H9 (cell line): ENCODE results near the gene RBFOX2. TPM values are rescaled to one million over a fixed set of nuclear protein-coding genes. Genes with fewer than 3 reads are reported as not detected.

Experiments used
- DNase-seq: peaks from one replicate; pipeline ENCODE4 v3.0.0-alpha.2; 2017
- H2AFZ ChIP-seq: one replicate; pipeline ENCODE4 v1.6.1; 2013; ENCODE audit warnings: mild to moderate bottlenecking, low read length, control low read depth, moderate library complexity
- H2AK5ac ChIP-seq: 2 replicates; pipeline ENCODE4 v1.6.1; 2013; ENCODE audit warnings: low read length, control low read depth, mixed read lengths; ENCODE audit not compliant: insufficient read length
- H2BK120ac ChIP-seq: one replicate; pipeline ENCODE4 v1.6.1; 2013; ENCODE audit warnings: low read depth, mild to moderate bottlenecking, low read length, control low read depth, inconsistent platforms; ENCODE audit not compliant: poor library complexity, severe bottlenecking
- H2BK12ac ChIP-seq: 2 replicates; pipeline ENCODE4 v1.6.1; 2013; ENCODE audit warnings: low read length, control low read depth, mixed read lengths, low read depth; ENCODE audit not compliant: insufficient read length
- H2BK15ac ChIP-seq: 2 replicates; pipeline ENCODE4 v1.6.1; 2013; ENCODE audit warnings: low read depth, low read length, control low read depth
- H2BK20ac ChIP-seq: one replicate; pipeline ENCODE4 v1.6.1; 2013; ENCODE audit warnings: low read depth, mild to moderate bottlenecking, low read length, control low read depth, inconsistent platforms; ENCODE audit not compliant: poor library complexity, severe bottlenecking
- H2BK5ac ChIP-seq: 2 replicates; pipeline ENCODE4 v1.6.1; 2013; ENCODE audit warnings: low read length, control low read depth, mixed read lengths; ENCODE audit not compliant: insufficient read length
- H3K14ac ChIP-seq: 2 replicates; pipeline ENCODE4 v1.6.1; 2013; ENCODE audit warnings: low read length, control low read depth; ENCODE audit not compliant: insufficient read depth
- H3K18ac ChIP-seq: 2 replicates; pipeline ENCODE4 v1.6.1; 2013; ENCODE audit warnings: low read depth, mild to moderate bottlenecking, mixed read lengths, low read length, control low read depth; ENCODE audit not compliant: insufficient read length
- H3K23ac ChIP-seq: 2 replicates; pipeline ENCODE4 v1.6.1; 2013; ENCODE audit warnings: low read length, control low read depth, mixed read lengths, low read depth; ENCODE audit not compliant: insufficient read length
- H3K23me2 ChIP-seq: 2 replicates; pipeline ENCODE4 v1.6.1; 2013; ENCODE audit warnings: low read depth, mild to moderate bottlenecking, mixed read lengths, low read length, control low read depth; ENCODE audit not compliant: insufficient read length, poor library complexity, severe bottlenecking
- H3K27ac ChIP-seq: 2 replicates; pipeline ENCODE4 v1.5.1; 2013; ENCODE audit warnings: low read length, control low read depth, mixed read lengths, low read depth; ENCODE audit not compliant: insufficient read length
- H3K27me3 ChIP-seq: 2 replicates; pipeline ENCODE4 v1.6.1; 2013; ENCODE audit warnings: low read length, control low read depth, inconsistent platforms; ENCODE audit not compliant: insufficient read depth
- H3K4ac ChIP-seq: 2 replicates; pipeline ENCODE4 v1.6.1; 2013; ENCODE audit warnings: low read depth, mild to moderate bottlenecking, control low read depth, inconsistent platforms, low read length, moderate library complexity
- H3K4me1 ChIP-seq: 2 replicates; pipeline ENCODE4 v1.6.1; 2013; ENCODE audit warnings: low read length, control low read depth, inconsistent platforms; ENCODE audit not compliant: insufficient read depth
- H3K4me2 ChIP-seq: 2 replicates; pipeline ENCODE4 v1.6.1; 2013; ENCODE audit warnings: low read length, control low read depth, mixed read lengths; ENCODE audit not compliant: insufficient read length, insufficient read depth
- H3K56ac ChIP-seq: 2 replicates; pipeline ENCODE4 v1.6.1; 2013; ENCODE audit warnings: low read depth, mild to moderate bottlenecking, mixed read lengths, low read length, control low read depth; ENCODE audit not compliant: insufficient read length
- H3K79me1 ChIP-seq: 2 replicates; pipeline ENCODE4 v1.6.1; 2013; ENCODE audit warnings: low read depth, mild to moderate bottlenecking, moderate library complexity, low read length, control low read depth, inconsistent platforms; ENCODE audit not compliant: insufficient read depth, poor library complexity, severe bottlenecking
- H3K79me2 ChIP-seq: 2 replicates; pipeline ENCODE4 v1.6.1; 2013; ENCODE audit warnings: low read length, control low read depth, inconsistent platforms; ENCODE audit not compliant: insufficient read depth
- H3K9ac ChIP-seq: 2 replicates; pipeline ENCODE4 v1.6.1; 2013; ENCODE audit warnings: low read length, control low read depth, mixed read lengths; ENCODE audit not compliant: insufficient read length; ENCODE audit errors: extremely low read depth
- H3K9me3 ChIP-seq: one replicate; pipeline ENCODE4 v1.6.1; 2013; ENCODE audit warnings: low read depth, low read length, inconsistent platforms; ENCODE audit not compliant: control insufficient read depth
- H3T11ph ChIP-seq: one replicate; pipeline ENCODE4 v1.6.1; 2013; ENCODE audit warnings: mild to moderate bottlenecking, low read length, control low read depth, inconsistent platforms
- H4K20me1 ChIP-seq: one replicate; pipeline ENCODE4 v1.6.1; 2013; ENCODE audit not compliant: control insufficient read depth, insufficient read length, insufficient read depth
- H4K5ac ChIP-seq: 2 replicates; pipeline ENCODE4 v1.6.1; 2013; ENCODE audit warnings: low read depth, mild to moderate bottlenecking, mixed read lengths, low read length, control low read depth; ENCODE audit not compliant: insufficient read length
- H4K8ac ChIP-seq: replicated peaks from 2 replicates; pipeline ENCODE4 v1.6.1; 2013; ENCODE audit warnings: low read length, control low read depth, mixed read lengths, low read depth; ENCODE audit not compliant: insufficient read length
- H4K91ac ChIP-seq: 2 replicates; pipeline ENCODE4 v1.6.1; 2013; ENCODE audit warnings: low read depth, mild to moderate bottlenecking, moderate library complexity, mixed read lengths, low read length, control low read depth; ENCODE audit not compliant: insufficient read length
- H3K27ac Mint-ChIP-seq, 3 experiments: 2 replicates in 2 of 3; 3 replicates in 1 of 3; pipeline ENCODE4 v1.8.0; 2020 to 2021; ENCODE audit warnings: mixed read lengths in 3 of 3, mild to moderate bottlenecking in 1 of 3, moderate library complexity in 1 of 3
- H3K27me3 Mint-ChIP-seq: 2 replicates; pipeline ENCODE4 v1.8.0; 2021; ENCODE audit warnings: low read depth, mild to moderate bottlenecking, moderate library complexity, mixed read lengths
- H3K36me3 Mint-ChIP-seq, 3 experiments: 2 replicates in 2 of 3; 3 replicates in 1 of 3; pipeline ENCODE4 v1.8.0; 2020 to 2021; ENCODE audit warnings: low read depth in 3 of 3, mixed read lengths in 3 of 3; ENCODE audit not compliant: insufficient read depth in 1 of 3
- H3K4me1 Mint-ChIP-seq, 2 experiments: 2 replicates each; pipeline ENCODE4 v1.8.0; 2020; ENCODE audit warnings: mixed read lengths in 2 of 2
- H3K4me3 Mint-ChIP-seq, 2 experiments: 2 replicates in 1 of 2; 3 replicates in 1 of 2; pipeline ENCODE4 v1.8.0; 2020 to 2021; ENCODE audit warnings: mild to moderate bottlenecking in 2 of 2, mixed read lengths in 2 of 2, moderate library complexity in 1 of 2
- H3K9me3 Mint-ChIP-seq, 2 experiments: 2 replicates in 1 of 2; 3 replicates in 1 of 2; pipeline ENCODE4 v1.8.0; 2020; ENCODE audit warnings: mild to moderate bottlenecking in 2 of 2, mixed read lengths in 2 of 2, moderate library complexity in 1 of 2
- WGBS: extraction: QIAGEN DNeasy Blood & Tissue Kit; methylation state at CpG from one replicate; pipeline ENCODE4 v1.1.7; 2013; ENCODE audit warnings: missing lambda C conversion rate, low lambda C conversion rate, mixed read lengths; ENCODE audit not compliant: insufficient read length; ENCODE audit errors: extremely low coverage; 5-methylcytosine and 5-hydroxymethylcytosine counted together
- total RNA-seq: library from RNA; stranded (reverse); gene quantifications from 2 replicates; pipeline ENCODE4 v1.2.1, GENCODE V29; 2021
- TF ChIP-seq, protein P1 (sequence below): fragments of 200-600 bp; sonication (generic); conservative IDR thresholded peaks from 3 replicates; pipeline ENCODE4 v1.8.0; 2021; ENCODE audit warnings: antibody characterized with exemption, mild to moderate bottlenecking

Gene RBFOX2
- total RNA-seq, 1 experiment from 2014 or later: 84.7 TPM

DNA sequence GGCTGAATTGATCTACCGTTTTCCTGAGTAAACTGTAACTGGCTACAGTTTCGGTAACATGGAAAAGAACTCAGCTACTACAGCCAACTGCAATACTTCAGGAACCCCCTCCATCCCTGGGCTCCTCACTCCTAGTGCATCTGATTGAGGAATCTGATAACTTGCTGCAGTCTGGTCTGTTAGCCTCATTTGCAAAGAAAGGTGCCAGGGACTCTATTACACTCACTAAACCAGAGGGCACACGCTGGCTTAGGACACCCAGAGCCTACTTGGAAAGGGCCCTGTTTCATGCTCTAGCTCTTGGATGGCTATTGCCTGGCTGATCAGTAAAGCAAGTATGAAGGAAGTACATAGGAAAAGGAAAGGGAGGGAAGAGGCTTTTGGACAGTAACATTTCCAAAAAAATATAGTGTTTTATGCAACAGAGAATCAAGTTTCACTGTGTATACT, 288.7 kb downstream of the RBFOX2 start:
- no peak overlapping the region for H2BK12ac ChIP-seq
- H3K23me2 ChIP-seq: no peaks in the 10 kb centered on the region
- H3K4ac ChIP-seq: no peak overlapping the region
- H2BK120ac ChIP-seq: no peak overlapping the region
- no peak overlapping the region for H2AK5ac ChIP-seq
- H3K9me3 ChIP-seq: no peaks in the 10 kb centered on the region
- Mint-ChIP-seq H3K27me3 (no peaks in the 10 kb centered on the region), H3K4me3 (no peak overlapping the region), H3K36me3 (peaks cover 18 to 45% (median 31%) of the 10 kb centered on the region in 3 experiments), H3K4me1 (peaks cover 27 to 46% of the 10 kb centered on the region in 2 experiments), H3K9me3 (no peaks in the 10 kb centered on the region; a peak in 1 of 5 replicates), H3K27ac (no peak overlapping the region; a peak in 1 of 7 replicates)
- no peaks in the 10 kb centered on the region for H3K4me1 ChIP-seq
- no peaks in the 10 kb centered on the region for H3K79me2 ChIP-seq
- H4K20me1 ChIP-seq: no peaks in the 10 kb centered on the region
- H4K8ac ChIP-seq: no peak overlapping the region
- no peak overlapping the region for H3K23ac ChIP-seq
- no peak overlapping the region for H2BK20ac ChIP-seq
- no peak for DNase-seq
- no peak overlapping the region for H3K27ac ChIP-seq
- H3K79me1 ChIP-seq: no peaks in the 10 kb centered on the region
- no peak overlapping the region for H2BK5ac ChIP-seq
- no CpG with 5 or more reads among the region's 3 CpGs for WGBS
- no peak overlapping the region for H2BK15ac ChIP-seq
- H3T11ph ChIP-seq: no peak overlapping the region
- H4K5ac ChIP-seq: no peak overlapping the region
- H4K91ac ChIP-seq: no peak overlapping the region
- H3K56ac ChIP-seq: no peak overlapping the region
- no peak overlapping the region for H3K9ac ChIP-seq
- no peaks in the 10 kb centered on the region; the same call in 1 of the 2 replicates for H3K27me3 ChIP-seq
- no peak overlapping the region for H2AFZ ChIP-seq
- TF ChIP-seq, protein P1, sequence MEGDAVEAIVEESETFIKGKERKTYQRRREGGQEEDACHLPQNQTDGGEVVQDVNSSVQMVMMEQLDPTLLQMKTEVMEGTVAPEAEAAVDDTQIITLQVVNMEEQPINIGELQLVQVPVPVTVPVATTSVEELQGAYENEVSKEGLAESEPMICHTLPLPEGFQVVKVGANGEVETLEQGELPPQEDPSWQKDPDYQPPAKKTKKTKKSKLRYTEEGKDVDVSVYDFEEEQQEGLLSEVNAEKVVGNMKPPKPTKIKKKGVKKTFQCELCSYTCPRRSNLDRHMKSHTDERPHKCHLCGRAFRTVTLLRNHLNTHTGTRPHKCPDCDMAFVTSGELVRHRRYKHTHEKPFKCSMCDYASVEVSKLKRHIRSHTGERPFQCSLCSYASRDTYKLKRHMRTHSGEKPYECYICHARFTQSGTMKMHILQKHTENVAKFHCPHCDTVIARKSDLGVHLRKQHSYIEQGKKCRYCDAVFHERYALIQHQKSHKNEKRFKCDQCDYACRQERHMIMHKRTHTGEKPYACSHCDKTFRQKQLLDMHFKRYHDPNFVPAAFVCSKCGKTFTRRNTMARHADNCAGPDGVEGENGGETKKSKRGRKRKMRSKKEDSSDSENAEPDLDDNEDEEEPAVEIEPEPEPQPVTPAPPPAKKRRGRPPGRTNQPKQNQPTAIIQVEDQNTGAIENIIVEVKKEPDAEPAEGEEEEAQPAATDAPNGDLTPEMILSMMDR: 0 out of 3 replicates have a peak, but pooled peaks have one; percentile 0
- no peak overlapping the region for H3K4me2 ChIP-seq
- H3K14ac ChIP-seq: no peak overlapping the region
- no peak overlapping the region for H3K18ac ChIP-seq
